K562 (cell line): ENCODE measurements around the gene PLA2G2C. TPM values are rescaled to one million over a fixed set of nuclear protein-coding genes. Genes with fewer than 3 reads are reported as not detected.

Experiments used
- ATAC-seq: fragments of 200-7000 bp; cut with Tn5 transposase; 3 replicates; pipeline ENCODE4 v1.9.1; 2020; ENCODE audit warnings: moderate library complexity
- BruUV-seq: library from RNA; stranded (reverse); fragments of 400-500 nt; replicated peaks from 2 replicates; lab custom pipeline; 2021; lab: Mats Ljungman, UMichigan
- CTCF ChIA-PET: fragments of 300-600 bp; formaldehyde crosslinking; extraction: SDS; loops from one replicate; lab custom pipeline; 2021; ENCODE audit warnings: low intra/inter-chr PET ratio; lab: Yijun Ruan, JAX
- POLR2A ChIA-PET: fragments of 300-600, 350-650 bp; sonication (Branson Sonifier 250); formaldehyde crosslinking; extraction: SDS; loops from one replicate; lab custom pipeline; 2021; ENCODE audit warnings: antibody characterized with exemption, inconsistent platforms; lab: Yijun Ruan, JAX
- DNase-seq, 4 experiments: peaks; one replicate each; pipeline versions ENCODE4 v3.0.0 to v3.0.0-alpha.2; 2011 to 2018; ENCODE audit warnings: low spot score in 3 of 4, mixed read lengths in 3 of 4; ENCODE audit errors: extremely low read depth in 1 of 4
- FAIRE-seq: peaks from 2 replicates; lab custom pipeline; 2011; peaks lifted over from hg19 to GRCh38; lab: Jason Lieb, UNC
- H2AFZ ChIP-seq: 2 replicates; pipeline ENCODE4 v1.6.0; 2011; ENCODE audit warnings: low read depth, low read length, control low read depth, inconsistent platforms
- H3K27ac ChIP-seq: fragments of 200-600 bp; 3 replicates; pipeline ENCODE4 v1.8.0; 2011; ENCODE audit warnings: low read depth, mild to moderate bottlenecking, control low read depth, inconsistent platforms, low read length, moderate library complexity, mixed read lengths; ENCODE audit errors: extremely low read depth
- H3K27me3 ChIP-seq, 2 experiments: fragments of 300-600 bp in 1 of 2; 2 replicates in 1 of 2; 3 replicates in 1 of 2; pipeline versions ENCODE4 v1.6.0 to v1.8.0; 2011; ENCODE audit warnings: inconsistent platforms in 2 of 2, low read length in 2 of 2, mild to moderate bottlenecking in 1 of 2, mixed read lengths in 1 of 2, moderate library complexity in 1 of 2; ENCODE audit not compliant: control insufficient read depth in 2 of 2, insufficient read depth in 2 of 2
- H3K36me3 ChIP-seq: fragments of 300-600 bp; 3 replicates; pipeline ENCODE4 v1.8.0; 2011; ENCODE audit warnings: mild to moderate bottlenecking, low read length, inconsistent platforms; ENCODE audit not compliant: control insufficient read depth, insufficient read depth
- H3K4me1 ChIP-seq, 2 experiments: fragments of 200-600 bp in 1 of 2; replicated peaks in 1 of 2; 2 replicates in 1 of 2; 3 replicates in 1 of 2; pipeline versions ENCODE4 v1.5.1 to v1.8.0; 2011; ENCODE audit warnings: inconsistent platforms in 2 of 2, low read length in 2 of 2, mild to moderate bottlenecking in 1 of 2, mixed read lengths in 1 of 2, moderate library complexity in 1 of 2; ENCODE audit not compliant: control insufficient read depth in 2 of 2, insufficient read depth in 2 of 2
- H3K4me2 ChIP-seq: 2 replicates; pipeline ENCODE4 v1.6.1; 2011; ENCODE audit warnings: low read length, control low read depth, inconsistent platforms, mixed read lengths; ENCODE audit not compliant: insufficient read depth
- H3K4me3 ChIP-seq: fragments of 200-600 bp; sonication (generic), shearing (Covaris generic); 2 replicates; pipeline ENCODE4 v1.5.1; 2016; ENCODE audit warnings: control low read depth, inconsistent platforms
- H3K79me2 ChIP-seq: fragments of 200-600 bp; 3 replicates; pipeline ENCODE4 v1.8.0; 2011; ENCODE audit warnings: low read length, inconsistent platforms; ENCODE audit not compliant: control insufficient read depth, insufficient read depth
- H3K9ac ChIP-seq, 2 experiments: 2 replicates each; pipeline versions ENCODE4 v1.6.0 to v1.6.1; 2011; ENCODE audit warnings: low read depth in 2 of 2, low read length in 2 of 2, control low read depth in 1 of 2, inconsistent platforms in 1 of 2, mild to moderate bottlenecking in 1 of 2, mixed read lengths in 1 of 2; ENCODE audit not compliant: insufficient read depth in 1 of 2
- H3K9me1 ChIP-seq: one replicate; pipeline ENCODE4 v1.6.0; 2011; ENCODE audit warnings: inconsistent platforms, mild to moderate bottlenecking, low read length, moderate library complexity; ENCODE audit not compliant: control insufficient read depth, insufficient read depth
- H3K9me3 ChIP-seq: replicated peaks from 2 replicates; pipeline ENCODE4 v1.5.1; 2011; ENCODE audit warnings: low read depth, low read length, inconsistent platforms; ENCODE audit not compliant: control insufficient read depth, insufficient read depth
- H4K20me1 ChIP-seq: replicated peaks from 2 replicates; pipeline ENCODE4 v1.6.1; 2011; ENCODE audit warnings: low read length, inconsistent platforms, mixed read lengths; ENCODE audit not compliant: control insufficient read depth, insufficient read depth
- ATF7 ChIP-seq: fragments of 450-650 bp; IDR thresholded peaks from 2 replicates; pipeline ENCODE4 v1.7.1; 2014; ENCODE audit warnings: mild to moderate bottlenecking, moderate library complexity
- GATAD2A ChIP-seq: fragments of 450-650 bp; IDR thresholded peaks from 2 replicates; pipeline ENCODE4 v1.6.1; 2017
- NR2C1 ChIP-seq, 2 experiments: fragments of 450-650 bp; IDR thresholded peaks; 2 replicates each; pipeline ENCODE4 v1.6.1; 2017; ENCODE audit warnings: mild to moderate bottlenecking in 2 of 2, antibody characterized with exemption in 1 of 2, inconsistent platforms in 1 of 2, missing compliant biosample characterization in 1 of 2, missing genetic modification characterization in 1 of 2
- PHTF2 ChIP-seq: fragments of 250-450 bp; sonication (Bioruptor Pico); IDR thresholded peaks from 2 replicates; pipeline ENCODE4 v1.5.0; 2021; ENCODE audit warnings: mild to moderate bottlenecking
- WGBS: fragments of 100-300 bp; shearing (Covaris generic); methylation state at CpG from one replicate; pipeline ENCODE4 v1.1.6; 2016; ENCODE audit warnings: low coverage, mixed read lengths; ENCODE audit not compliant: insufficient coverage; ENCODE audit errors: missing lambda C conversion rate; 5-methylcytosine and 5-hydroxymethylcytosine counted together
- in situ Hi-C: fragments of 300-500 bp; cut with MboI; formaldehyde crosslinking; loops from 4 replicates; pipeline ENCODE4 v1.15.0; 2018; ENCODE audit warnings: inconsistent platforms, mixed read lengths
- intact Hi-C: fragments of 100-400 bp; cut with micrococcal nuclease; formaldehyde crosslinking; loops from 2 replicates; pipeline ENCODE4 v1.14.2; 2022
- polyA plus RNA-seq, 8 experiments: library from polyadenylated mRNA; depleted of rRNA in 4 of 8; stranded (reverse) in 5 of 8; unstranded in 3 of 8; fragments of >200 nt; fragmentation: Nextera tagmentation in 2 of 8; fragmentation: Illumina TruSeq in 1 of 8; extraction: Ambion mirVana in 2 of 8; extraction: Trizol in 1 of 8; gene quantifications; 2 replicates each; pipeline versions ENCODE4 v1.2.1 to v1.2.3, GENCODE V29; 2011 to 2014; ENCODE audit warnings: inconsistent platforms in 1 of 8, missing spikeins in 1 of 8
- total RNA-seq, 7 experiments: library from RNA; depleted of rRNA in 6 of 7; stranded (reverse); fragments of >200 nt in 6 of 7; fragmentation: Illumina TruSeq in 2 of 7; extraction: Trizol in 2 of 7; gene quantifications; 2 replicates each; pipeline versions ENCODE4 v1.2.1 to v1.2.3, GENCODE V29; 2011 to 2021; ENCODE audit warnings: low replicate concordance in 1 of 7
- TF ChIP-seq, protein P1 (sequence below), 2 experiments: IDR thresholded peaks in 1 of 2; conservative IDR thresholded peaks in 1 of 2; 2 replicates each; pipeline ENCODE4 v1.6.1; 2016; ENCODE audit warnings: low read depth in 2 of 2, mild to moderate bottlenecking in 1 of 2, missing compliant biosample characterization in 1 of 2, missing genetic modification characterization in 1 of 2, moderate library complexity in 1 of 2
- TF ChIP-seq, protein P2 (sequence below): fragments of 200-600 bp; sonication (generic); IDR thresholded peaks from one replicate; pipeline ENCODE4 v1.6.1; 2012; ENCODE audit warnings: mild to moderate bottlenecking, low read depth, low read length, inconsistent platforms

The PLA2G2C gene
- total and polyA plus RNA-seq, 9 of the 15 experiments (the other 6 are each of a cell fraction or from before 2014, with no cell fraction given), result 0.14 to 0.49 (median 0.21) TPM

DNA sequence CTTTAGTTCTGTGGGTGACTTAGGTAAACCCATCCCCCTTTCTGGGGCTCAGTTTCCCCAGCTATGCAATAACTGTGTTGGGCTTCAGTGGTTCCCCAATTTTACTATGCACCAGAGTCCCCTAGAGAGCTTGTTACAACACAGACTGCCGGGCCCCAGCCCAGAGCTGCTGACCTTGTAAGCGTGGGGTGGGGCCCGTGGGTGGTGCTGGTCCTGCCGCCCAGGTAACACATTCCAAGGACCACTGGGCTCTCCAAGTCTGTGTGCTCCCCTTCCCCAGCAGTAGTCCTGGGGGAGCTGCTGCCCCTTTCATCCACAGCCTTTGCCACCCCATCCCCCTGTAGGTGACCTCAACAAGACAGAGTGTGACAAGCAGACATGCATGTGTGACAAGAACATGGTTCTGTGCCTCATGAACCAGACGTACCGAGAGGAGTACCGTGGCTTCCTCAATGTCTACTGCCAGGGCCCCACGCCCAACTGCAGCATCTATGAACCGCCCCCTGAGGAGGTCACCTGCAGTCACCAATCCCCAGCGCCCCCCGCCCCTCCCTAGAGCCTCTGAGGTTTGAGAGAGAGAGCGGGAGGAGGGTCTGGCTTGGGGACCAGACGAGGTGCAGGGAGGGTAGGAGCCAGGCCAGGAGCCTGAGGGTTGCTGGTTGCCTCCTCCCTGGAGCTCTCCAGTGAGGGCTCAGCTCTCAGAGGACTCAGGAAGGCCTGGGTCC is 38.3 kb downstream of the PLA2G2C start:
- Histone ChIP-seq H3K4me3 (no peak overlapping the region), H4K20me1 (no peaks in the 10 kb centered on the region; the same call in 1 of the 2 replicates), H3K27ac (no peak overlapping the region), H3K79me2 (no peaks in the 10 kb centered on the region), H3K4me1 (peaks cover 0 to 26% of the 10 kb centered on the region in 2 experiments; a peak in 3 of 5 replicates), H3K9ac (0 out of 4 replicates have a peak overlapping the region, but pooled peaks of 1 of the 2 experiments have one; percentile 3), H3K27me3 (peaks cover 2 to 41% of the 10 kb centered on the region in 2 experiments; a peak in 4 of 5 replicates), H3K9me3 (no peaks in the 10 kb centered on the region), H3K4me2 (no peak overlapping the region), H3K9me1 (no peaks in the 10 kb centered on the region), H3K36me3 (no peaks in the 10 kb centered on the region), H2AFZ (no peak overlapping the region)
- DNase-seq (no peak), ATAC-seq (no peak), FAIRE-seq (no peak)
- in situ Hi-C loops (no loop called here), intact Hi-C loops (no loop called here)
- ChIA-PET POLR2A (interaction anchor here (0.6 to 2.1 kb wide), 3 partner anchors 13 to 223 kb away, joined by 4 to 5 read pairs (median 4); no protein-coding TSS in a partner anchor), CTCF (interaction anchor here (0.7 kb wide), 1 partner anchor 345 kb away, joined by 6 read pairs; no protein-coding TSS in a partner anchor)
- BruUV-seq, result no TSS peak
- 4% methylated on average over 13 of the region's 13 CpGs for WGBS
- TF ChIP-seq ATF7 (no peak), NR2C1 (IDR thresholded peaks at IDR 0.05) (no peak), NR2C1 (tag; IDR thresholded peaks at IDR 0.05) (no peak), PHTF2 (CRISPR knock-in tag) (no peak), GATAD2A (no peak)
- TF ChIP-seq, protein P1, sequence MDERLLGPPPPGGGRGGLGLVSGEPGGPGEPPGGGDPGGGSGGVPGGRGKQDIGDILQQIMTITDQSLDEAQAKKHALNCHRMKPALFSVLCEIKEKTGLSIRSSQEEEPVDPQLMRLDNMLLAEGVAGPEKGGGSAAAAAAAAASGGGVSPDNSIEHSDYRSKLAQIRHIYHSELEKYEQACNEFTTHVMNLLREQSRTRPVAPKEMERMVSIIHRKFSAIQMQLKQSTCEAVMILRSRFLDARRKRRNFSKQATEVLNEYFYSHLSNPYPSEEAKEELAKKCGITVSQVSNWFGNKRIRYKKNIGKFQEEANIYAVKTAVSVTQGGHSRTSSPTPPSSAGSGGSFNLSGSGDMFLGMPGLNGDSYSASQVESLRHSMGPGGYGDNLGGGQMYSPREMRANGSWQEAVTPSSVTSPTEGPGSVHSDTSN (CRISPR knock-in tag; IDR thresholded peaks at IDR 0.05; ENCODE audit: low read depth), result no peak
- TF ChIP-seq, protein P1 (tag; conservative IDR thresholded peaks at IDR 0.05; ENCODE audit: low read depth), result no peak
- TF ChIP-seq, protein P2, sequence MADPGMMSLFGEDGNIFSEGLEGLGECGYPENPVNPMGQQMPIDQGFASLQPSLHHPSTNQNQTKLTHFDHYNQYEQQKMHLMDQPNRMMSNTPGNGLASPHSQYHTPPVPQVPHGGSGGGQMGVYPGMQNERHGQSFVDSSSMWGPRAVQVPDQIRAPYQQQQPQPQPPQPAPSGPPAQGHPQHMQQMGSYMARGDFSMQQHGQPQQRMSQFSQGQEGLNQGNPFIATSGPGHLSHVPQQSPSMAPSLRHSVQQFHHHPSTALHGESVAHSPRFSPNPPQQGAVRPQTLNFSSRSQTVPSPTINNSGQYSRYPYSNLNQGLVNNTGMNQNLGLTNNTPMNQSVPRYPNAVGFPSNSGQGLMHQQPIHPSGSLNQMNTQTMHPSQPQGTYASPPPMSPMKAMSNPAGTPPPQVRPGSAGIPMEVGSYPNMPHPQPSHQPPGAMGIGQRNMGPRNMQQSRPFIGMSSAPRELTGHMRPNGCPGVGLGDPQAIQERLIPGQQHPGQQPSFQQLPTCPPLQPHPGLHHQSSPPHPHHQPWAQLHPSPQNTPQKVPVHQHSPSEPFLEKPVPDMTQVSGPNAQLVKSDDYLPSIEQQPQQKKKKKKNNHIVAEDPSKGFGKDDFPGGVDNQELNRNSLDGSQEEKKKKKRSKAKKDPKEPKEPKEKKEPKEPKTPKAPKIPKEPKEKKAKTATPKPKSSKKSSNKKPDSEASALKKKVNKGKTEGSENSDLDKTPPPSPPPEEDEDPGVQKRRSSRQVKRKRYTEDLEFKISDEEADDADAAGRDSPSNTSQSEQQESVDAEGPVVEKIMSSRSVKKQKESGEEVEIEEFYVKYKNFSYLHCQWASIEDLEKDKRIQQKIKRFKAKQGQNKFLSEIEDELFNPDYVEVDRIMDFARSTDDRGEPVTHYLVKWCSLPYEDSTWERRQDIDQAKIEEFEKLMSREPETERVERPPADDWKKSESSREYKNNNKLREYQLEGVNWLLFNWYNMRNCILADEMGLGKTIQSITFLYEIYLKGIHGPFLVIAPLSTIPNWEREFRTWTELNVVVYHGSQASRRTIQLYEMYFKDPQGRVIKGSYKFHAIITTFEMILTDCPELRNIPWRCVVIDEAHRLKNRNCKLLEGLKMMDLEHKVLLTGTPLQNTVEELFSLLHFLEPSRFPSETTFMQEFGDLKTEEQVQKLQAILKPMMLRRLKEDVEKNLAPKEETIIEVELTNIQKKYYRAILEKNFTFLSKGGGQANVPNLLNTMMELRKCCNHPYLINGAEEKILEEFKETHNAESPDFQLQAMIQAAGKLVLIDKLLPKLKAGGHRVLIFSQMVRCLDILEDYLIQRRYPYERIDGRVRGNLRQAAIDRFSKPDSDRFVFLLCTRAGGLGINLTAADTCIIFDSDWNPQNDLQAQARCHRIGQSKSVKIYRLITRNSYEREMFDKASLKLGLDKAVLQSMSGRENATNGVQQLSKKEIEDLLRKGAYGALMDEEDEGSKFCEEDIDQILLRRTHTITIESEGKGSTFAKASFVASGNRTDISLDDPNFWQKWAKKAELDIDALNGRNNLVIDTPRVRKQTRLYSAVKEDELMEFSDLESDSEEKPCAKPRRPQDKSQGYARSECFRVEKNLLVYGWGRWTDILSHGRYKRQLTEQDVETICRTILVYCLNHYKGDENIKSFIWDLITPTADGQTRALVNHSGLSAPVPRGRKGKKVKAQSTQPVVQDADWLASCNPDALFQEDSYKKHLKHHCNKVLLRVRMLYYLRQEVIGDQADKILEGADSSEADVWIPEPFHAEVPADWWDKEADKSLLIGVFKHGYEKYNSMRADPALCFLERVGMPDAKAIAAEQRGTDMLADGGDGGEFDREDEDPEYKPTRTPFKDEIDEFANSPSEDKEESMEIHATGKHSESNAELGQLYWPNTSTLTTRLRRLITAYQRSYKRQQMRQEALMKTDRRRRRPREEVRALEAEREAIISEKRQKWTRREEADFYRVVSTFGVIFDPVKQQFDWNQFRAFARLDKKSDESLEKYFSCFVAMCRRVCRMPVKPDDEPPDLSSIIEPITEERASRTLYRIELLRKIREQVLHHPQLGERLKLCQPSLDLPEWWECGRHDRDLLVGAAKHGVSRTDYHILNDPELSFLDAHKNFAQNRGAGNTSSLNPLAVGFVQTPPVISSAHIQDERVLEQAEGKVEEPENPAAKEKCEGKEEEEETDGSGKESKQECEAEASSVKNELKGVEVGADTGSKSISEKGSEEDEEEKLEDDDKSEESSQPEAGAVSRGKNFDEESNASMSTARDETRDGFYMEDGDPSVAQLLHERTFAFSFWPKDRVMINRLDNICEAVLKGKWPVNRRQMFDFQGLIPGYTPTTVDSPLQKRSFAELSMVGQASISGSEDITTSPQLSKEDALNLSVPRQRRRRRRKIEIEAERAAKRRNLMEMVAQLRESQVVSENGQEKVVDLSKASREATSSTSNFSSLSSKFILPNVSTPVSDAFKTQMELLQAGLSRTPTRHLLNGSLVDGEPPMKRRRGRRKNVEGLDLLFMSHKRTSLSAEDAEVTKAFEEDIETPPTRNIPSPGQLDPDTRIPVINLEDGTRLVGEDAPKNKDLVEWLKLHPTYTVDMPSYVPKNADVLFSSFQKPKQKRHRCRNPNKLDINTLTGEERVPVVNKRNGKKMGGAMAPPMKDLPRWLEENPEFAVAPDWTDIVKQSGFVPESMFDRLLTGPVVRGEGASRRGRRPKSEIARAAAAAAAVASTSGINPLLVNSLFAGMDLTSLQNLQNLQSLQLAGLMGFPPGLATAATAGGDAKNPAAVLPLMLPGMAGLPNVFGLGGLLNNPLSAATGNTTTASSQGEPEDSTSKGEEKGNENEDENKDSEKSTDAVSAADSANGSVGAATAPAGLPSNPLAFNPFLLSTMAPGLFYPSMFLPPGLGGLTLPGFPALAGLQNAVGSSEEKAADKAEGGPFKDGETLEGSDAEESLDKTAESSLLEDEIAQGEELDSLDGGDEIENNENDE, result no peak
